GM23338 (cell line): ENCODE data around the gene SREBF2. TPM values are rescaled to one million over a fixed set of nuclear protein-coding genes. Genes with fewer than 3 reads are reported as not detected.

Experiments used
- ATAC-seq: fragments of 200-7000 bp; cut with Tn5 transposase; 3 replicates; pipeline ENCODE4 v1.9.1; 2020
- DNase-seq: peaks from one replicate; pipeline ENCODE4 v3.0.0-alpha.2; 2015; ENCODE audit warnings: low spot score
- H2AFZ ChIP-seq: fragments of 200-600 bp; sonication (generic); 2 replicates; pipeline ENCODE4 v1.8.0; 2016; ENCODE audit warnings: antibody characterized with exemption, mild to moderate bottlenecking, moderate library complexity
- H3F3A ChIP-seq: fragments of 200-600 bp; sonication (generic); replicated peaks from 2 replicates; pipeline ENCODE4 v1.8.0; 2017; ENCODE audit warnings: antibody characterized with exemption, mixed run types, low read depth
- H3K27ac ChIP-seq: fragments of 200-600 bp; sonication (generic); 2 replicates; pipeline ENCODE4 v1.6.1; 2016; ENCODE audit warnings: low read depth
- H3K27me3 ChIP-seq: fragments of 200-600 bp; sonication (generic); 2 replicates; pipeline ENCODE4 v1.8.0; 2016; ENCODE audit warnings: mild to moderate bottlenecking, mixed run types, moderate library complexity; ENCODE audit not compliant: insufficient read depth
- H3K36me3 ChIP-seq: fragments of 200-600 bp; sonication (generic); 2 replicates; pipeline ENCODE4 v1.8.0; 2016; ENCODE audit warnings: mild to moderate bottlenecking; ENCODE audit not compliant: insufficient read depth
- H3K4me1 ChIP-seq: fragments of 200-600 bp; sonication (generic); 2 replicates; pipeline ENCODE4 v1.8.0; 2016; ENCODE audit warnings: mild to moderate bottlenecking, moderate library complexity; ENCODE audit not compliant: insufficient read depth
- H3K4me2 ChIP-seq: fragments of 200-600 bp; sonication (generic); 2 replicates; pipeline ENCODE4 v1.7.1; 2017; ENCODE audit warnings: mixed run types
- H3K4me3 ChIP-seq: fragments of 200-600 bp; sonication (generic); 2 replicates; pipeline ENCODE4 v1.6.1; 2016; ENCODE audit warnings: mixed run types
- H3K79me2 ChIP-seq: fragments of 200-600 bp; sonication (generic); replicated peaks from 2 replicates; pipeline ENCODE4 v1.8.0; 2017; ENCODE audit warnings: mild to moderate bottlenecking; ENCODE audit not compliant: insufficient read depth
- H3K9me2 ChIP-seq: fragments of 200-600 bp; sonication (generic); 2 replicates; pipeline ENCODE4 v1.8.0; 2017; ENCODE audit not compliant: insufficient read depth
- H4K20me1 ChIP-seq: fragments of 200-600 bp; sonication (generic); replicated peaks from 2 replicates; pipeline ENCODE4 v1.8.0; 2017; ENCODE audit warnings: mild to moderate bottlenecking; ENCODE audit not compliant: insufficient read depth
- H3K27ac Mint-ChIP-seq: 2 replicates; pipeline ENCODE4 v1.8.0; 2020; ENCODE audit warnings: inconsistent platforms, mild to moderate bottlenecking, moderate library complexity, mixed read lengths
- H3K27me3 Mint-ChIP-seq: 3 replicates; pipeline ENCODE4 v1.8.0; 2022; ENCODE audit warnings: low read depth, mild to moderate bottlenecking, moderate library complexity, mixed read lengths, inconsistent platforms; ENCODE audit not compliant: insufficient read depth, poor library complexity
- H3K36me3 Mint-ChIP-seq: 3 replicates; pipeline ENCODE4 v1.8.0; 2021; ENCODE audit warnings: low read depth, mild to moderate bottlenecking, inconsistent platforms, moderate library complexity, mixed read lengths
- H3K4me1 Mint-ChIP-seq: 3 replicates; pipeline ENCODE4 v1.8.0; 2020; ENCODE audit warnings: mild to moderate bottlenecking, inconsistent platforms, mixed read lengths
- H3K4me3 Mint-ChIP-seq: 3 replicates; pipeline ENCODE4 v1.8.0; 2021; ENCODE audit warnings: moderate library complexity, mild to moderate bottlenecking, inconsistent platforms, mixed read lengths
- H3K9me3 Mint-ChIP-seq: 3 replicates; pipeline ENCODE4 v1.8.0; 2020; ENCODE audit warnings: moderate library complexity, mild to moderate bottlenecking, inconsistent platforms, mixed read lengths
- CTCF ChIP-seq, 2 experiments: fragments of 200-600 bp in 1 of 2; sonication (generic) in 1 of 2; conservative IDR thresholded peaks; 2 replicates each; pipeline versions ENCODE4 v1.5.1 to v1.6.1; 2016 to 2017; ENCODE audit warnings: antibody characterized with exemption in 2 of 2, low read depth in 2 of 2, mild to moderate bottlenecking in 2 of 2, moderate library complexity in 1 of 2
- EZH2 ChIP-seq: fragments of 200-600 bp; sonication (generic); IDR thresholded peaks from one replicate; pipeline ENCODE4 v1.8.0; 2017; ENCODE audit warnings: antibody characterized with exemption, mild to moderate bottlenecking, low read depth; ENCODE audit not compliant: unreplicated experiment
- EZH2phosphoT487 ChIP-seq: fragments of 200-600 bp; sonication (generic); IDR thresholded peaks from one replicate; pipeline ENCODE4 v1.8.1; 2018; ENCODE audit warnings: antibody characterized with exemption; ENCODE audit not compliant: unreplicated experiment
- NANOG ChIP-seq: IDR thresholded peaks from 2 replicates; pipeline ENCODE4 v1.6.1; 2016; ENCODE audit warnings: antibody characterized with exemption, borderline replicate concordance
- POLR2AphosphoS5 ChIP-seq: IDR thresholded peaks from 2 replicates; pipeline ENCODE4 v1.6.1; 2016; ENCODE audit warnings: antibody characterized with exemption, low read depth
- STAT1 ChIP-seq: IDR thresholded peaks from one replicate; pipeline ENCODE4 v1.6.1; 2016; ENCODE audit warnings: antibody characterized with exemption; ENCODE audit not compliant: unreplicated experiment
- ZNF331 ChIP-seq: fragments of 250-450 bp; sonication (Bioruptor Pico); IDR thresholded peaks from 2 replicates; pipeline ENCODE4 v1.5.0; 2020; ENCODE audit warnings: low read depth, mild to moderate bottlenecking, moderate library complexity
- ZNF462 ChIP-seq: fragments of 250-450 bp; sonication (Bioruptor Pico); IDR thresholded peaks from 2 replicates; pipeline ENCODE4 v1.5.0; 2020; ENCODE audit warnings: mild to moderate bottlenecking, moderate library complexity
- polyA plus RNA-seq: library from polyadenylated mRNA; unstranded; fragments of >200 nt; fragmentation: Nextera tagmentation; extraction: Ambion mirVana; gene quantifications from 2 replicates; pipeline ENCODE4 v1.2.1, GENCODE V29; 2016
- total RNA-seq: library from RNA; depleted of rRNA; stranded (reverse); fragments of >200 nt; shearing (Covaris generic); gene quantifications from 2 replicates; pipeline ENCODE4 v1.2.3, GENCODE V29; 2014

Gene SREBF2
- total and polyA plus RNA-seq, 2 experiments from 2014 or later, result 48.7 to 163 TPM

GRCh38 chr22:41820447-41820846, 12.5 kb upstream of the SREBF2 start (continued):
- TF ChIP-seq ZNF462 (CRISPR knock-in tag), result no peak

GRCh38 chr22:41821471-41822316, 11.2 kb upstream of the SREBF2 start:
- H3F3A ChIP-seq, result no peaks in the 10 kb centered on the region
- no peaks in the 10 kb centered on the region; the same call in 1 of the 2 replicates for H3K36me3 ChIP-seq
- no peaks in the 10 kb centered on the region for H3K79me2 ChIP-seq
- H3K27me3 ChIP-seq, result no peaks in the 10 kb centered on the region
- no peak for DNase-seq
- H3K27ac ChIP-seq, result no peak overlapping the region
- peaks cover 10% of the 10 kb centered on the region for H3K4me1 ChIP-seq
- H3K9me2 ChIP-seq, result no peaks in the 10 kb centered on the region
- H4K20me1 ChIP-seq, result peaks cover 10% of the 10 kb centered on the region; the same call in 1 of the 2 replicates
- Mint-ChIP-seq H3K4me3 (no peak overlapping the region), H3K27me3 (peaks cover 11% of the 10 kb centered on the region), H3K4me1 (peaks cover 30% of the 10 kb centered on the region), H3K36me3 (peaks cover 12% of the 10 kb centered on the region), H3K27ac (peak overlapping the region; percentile 11; the same call in 1 of the 2 replicates), H3K9me3 (no peaks in the 10 kb centered on the region)
- no peak for ATAC-seq
- H2AFZ ChIP-seq, result no peak overlapping the region
- no peak overlapping the region for H3K4me3 ChIP-seq
- no peak overlapping the region for H3K4me2 ChIP-seq
- no peak for TF ChIP-seq ZNF331 (CRISPR knock-in tag)
- TF ChIP-seq CTCF (conservative IDR thresholded peaks at IDR 0.05; ENCODE audit: low read depth in 2 of 2), result no peak
- no peak for TF ChIP-seq NANOG
- TF ChIP-seq EZH2, result no peak
- no peak for TF ChIP-seq EZH2phosphoT487
- TF ChIP-seq STAT1, result no peak
- no peak for TF ChIP-seq POLR2AphosphoS5
